Activated CD8-positive, alpha-beta memory T cell treated with anti-CD3 and anti-CD28 coated beads, Interleukin-2, amount 50 U/mL, for 24 hours (primary cell): Measurements from ENCODE around the gene ZMAT3.
"Not testable (repeated sequence)": the region's sequence is repeated elsewhere in the genome, so short reads cannot be mapped to it uniquely, and the experiment has no call there.

ENCODE experiments used
- DNase-seq: peaks from one replicate; pipeline ENCODE4 v3.0.0-alpha.2; 2020; ENCODE audit errors: extremely low read depth

ZMAT3 gene

GRCh38 chr3:179068779-179069530, 2.7 kb downstream of the ZMAT3 start:
- no peak for DNase-seq

GRCh38 chr3:179067839-179068238, 3.8 kb downstream of the ZMAT3 start:
- no peak for DNase-seq

- no peak for DNase-seq
Observed at GRCh38 chr3:179067291-179067690, 4.3 kb downstream of the ZMAT3 start.

GRCh38 chr3:179063945-179064560, 7.6 kb downstream of the ZMAT3 start:
- DNase-seq = no peak

- DNase-seq = no peak
Observed at GRCh38 chr3:179056326-179056725, 15.3 kb downstream of the ZMAT3 start.

- DNase-seq = not testable (repeated sequence)
Observed at GRCh38 chr3:179054565-179054964, 17.0 kb downstream of the ZMAT3 start.

- no peak for DNase-seq
Observed at GRCh38 chr3:179046497-179047353, 24.9 kb downstream of the ZMAT3 start.

GRCh38 chr3:179045719-179046402, 25.7 kb downstream of the ZMAT3 start:
- no peak for DNase-seq

- DNase-seq = not testable (repeated sequence)
Observed at GRCh38 chr3:179038899-179039251, 32.7 kb downstream of the ZMAT3 start.

GRCh38 chr3:179038216-179038898, 33.3 kb downstream of the ZMAT3 start:
- no peak for DNase-seq

GRCh38 chr3:179037351-179037750, 34.3 kb downstream of the ZMAT3 start:
- no peak for DNase-seq

- no peak for DNase-seq
Observed at GRCh38 chr3:179036626-179037300, 34.8 kb downstream of the ZMAT3 start.

- no peak for DNase-seq
Observed at GRCh38 chr3:179036226-179036625, 35.4 kb downstream of the ZMAT3 start.

GRCh38 chr3:179035232-179035631, 36.4 kb downstream of the ZMAT3 start:
- DNase-seq = no peak

GRCh38 chr3:179033304-179033657, 38.3 kb downstream of the ZMAT3 start:
- DNase-seq = not testable (repeated sequence)

- not testable (repeated sequence) for DNase-seq
Observed at GRCh38 chr3:179032454-179033303, 38.9 kb downstream of the ZMAT3 start.

GRCh38 chr3:179029096-179029495, 42.5 kb downstream of the ZMAT3 start:
- no peak for DNase-seq

- no peak for DNase-seq
Observed at GRCh38 chr3:179028408-179028807, 43.2 kb downstream of the ZMAT3 start.

GRCh38 chr3:179027326-179027900, 44.2 kb downstream of the ZMAT3 start:
- no peak for DNase-seq

GRCh38 chr3:179026636-179027035, 45.0 kb downstream of the ZMAT3 start:
- no peak for DNase-seq
